Posterior cingulate gyrus (tissue), 11 donors: ENCODE data around the gene CSMD2.

Experiments
- DNase-seq, 10 donors: peaks; one replicate each; pipeline versions ENCODE4 v3.0.0 to v3.0.0-alpha.2; 2020 to 2021; ENCODE audit warnings: mixed read lengths in 3 of 10
- intact Hi-C: fragments of 100-400 bp; cut with DNase I; formaldehyde crosslinking; loops from one replicate; pipeline ENCODE4 v1.15.1; 2023

CSMD2 gene

DNA sequence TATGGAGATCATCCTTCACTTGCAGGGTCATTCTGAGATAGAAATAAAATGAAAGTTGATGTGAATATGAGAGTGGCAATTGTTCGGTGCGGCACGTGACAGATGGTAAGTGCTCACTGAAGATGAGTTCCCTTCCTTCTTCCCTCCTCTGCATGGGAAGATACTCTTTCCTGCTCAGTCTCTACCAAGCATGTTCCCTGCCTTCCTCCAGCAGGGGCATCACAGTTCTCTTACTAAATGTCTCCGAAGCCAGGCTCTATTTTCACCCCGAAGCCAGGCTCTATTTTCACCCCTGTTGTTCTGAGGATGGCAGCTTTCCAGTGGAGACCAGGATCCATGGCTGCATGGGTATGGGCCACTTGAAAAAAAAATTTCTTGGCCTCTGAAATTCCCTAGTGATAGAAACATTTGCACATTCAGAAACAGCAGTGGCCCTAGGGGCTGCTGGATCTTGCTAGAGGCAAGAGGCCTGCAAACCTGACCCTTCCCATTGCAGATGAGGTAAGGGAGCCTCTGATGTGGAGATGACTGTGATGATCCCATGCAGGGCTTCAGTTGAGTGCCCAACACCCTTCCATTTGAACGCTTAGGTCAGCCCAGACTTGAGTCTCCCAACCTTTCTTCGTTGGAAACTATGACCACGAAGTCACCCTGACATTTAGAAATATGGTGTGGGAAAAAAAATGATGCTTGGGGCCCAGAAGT lies 424.8 kb downstream of the CSMD2 start:
- no peak for DNase-seq
- intact Hi-C loops = no loop called here

DNA sequence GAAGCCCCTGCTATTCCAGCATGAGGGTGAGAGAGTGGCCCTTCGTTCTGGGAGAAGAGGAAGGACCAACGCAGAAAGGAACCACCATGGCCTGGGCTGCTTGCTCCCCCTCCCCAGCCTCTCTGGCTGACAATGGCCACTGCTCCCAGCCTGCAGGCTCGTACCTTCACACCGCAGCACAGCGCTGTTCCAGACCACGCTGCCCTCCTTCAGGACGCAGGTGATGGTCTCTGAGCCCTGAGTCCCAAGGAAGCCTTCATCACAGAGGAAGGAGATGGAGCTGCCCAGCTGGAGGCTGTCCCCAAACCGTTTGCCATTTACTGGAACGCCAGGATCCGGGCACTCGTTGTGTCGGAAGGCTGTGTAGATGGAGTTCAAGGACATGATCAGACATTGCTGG lies 426.1 kb downstream of the CSMD2 start:
- DNase-seq = peak in 1 of 10 donors; percentile 65
- intact Hi-C loops = loop anchor here (5.0 kb wide), 1 partner anchor 423 kb away; no protein-coding TSS in a partner anchor

DNA sequence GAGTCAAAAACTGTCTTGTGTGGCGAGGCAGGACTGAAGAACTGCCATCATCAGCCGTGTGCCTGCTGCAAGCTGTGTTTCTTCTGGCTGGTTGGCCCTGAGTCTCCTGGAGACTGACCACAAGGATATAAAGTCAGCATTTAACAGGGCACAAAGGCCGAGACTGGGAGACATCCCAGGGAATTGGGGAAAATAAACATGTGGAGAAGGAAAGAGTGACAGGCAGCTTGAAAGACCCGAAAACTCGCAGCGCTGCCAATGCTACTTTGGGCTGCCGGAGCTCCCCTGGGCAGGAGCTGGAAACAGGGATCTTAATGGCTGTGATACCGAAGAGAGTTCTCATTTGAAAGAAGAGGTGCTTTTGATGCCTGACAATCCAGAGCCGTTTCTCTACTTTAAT lies 426.5 kb downstream of the CSMD2 start:
- intact Hi-C loops = loop anchor here (5.0 kb wide), 1 partner anchor 424 kb away; no protein-coding TSS in a partner anchor
- peak in 1 of 10 donors; percentile 55 for DNase-seq

DNA sequence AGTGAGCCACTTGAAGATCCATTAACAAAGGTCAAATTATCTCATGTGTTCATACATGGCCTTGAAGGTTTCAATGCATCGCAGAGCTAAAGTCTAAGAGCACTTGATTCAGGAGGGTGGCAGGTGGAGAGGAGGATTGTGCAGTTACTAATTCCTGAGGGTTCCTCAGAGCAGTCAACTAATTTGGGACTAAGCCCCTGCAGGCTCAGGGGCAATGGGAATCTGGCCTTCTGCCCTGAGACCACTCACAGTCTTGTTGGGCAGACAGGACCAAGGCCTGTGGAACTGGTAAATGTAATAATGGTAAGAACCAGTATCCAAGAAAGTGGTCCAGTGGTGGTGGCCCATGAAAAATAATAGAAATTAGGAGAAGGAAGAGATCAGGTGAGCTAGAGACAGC lies 428.5 kb downstream of the CSMD2 start:
- intact Hi-C loops = loop anchor here (5.0 kb wide), 1 partner anchor 426 kb away; no protein-coding TSS in a partner anchor

DNA sequence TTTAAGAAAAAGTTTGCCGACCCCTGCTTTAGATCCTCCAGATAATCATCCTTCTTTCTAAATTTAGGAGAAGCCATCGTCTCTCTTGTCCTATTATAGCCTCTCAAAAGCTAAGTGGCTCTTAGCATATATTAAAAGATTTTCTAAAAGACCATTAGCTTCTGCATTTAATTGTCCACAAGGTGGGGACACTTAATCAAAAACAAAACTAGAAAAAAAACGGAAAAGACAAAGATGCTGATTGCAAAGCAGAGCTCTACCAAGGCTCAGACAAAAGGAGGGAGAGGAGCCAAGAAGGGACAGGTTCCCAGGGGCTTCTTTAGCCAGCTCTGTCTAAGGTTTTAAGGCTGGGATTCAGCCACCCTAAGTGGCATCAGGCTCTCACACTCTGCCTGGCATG lies 429.4 kb downstream of the CSMD2 start:
- no peak for DNase-seq
- intact Hi-C loops = loop anchor here (5.0 kb wide), 1 partner anchor 427 kb away; no protein-coding TSS in a partner anchor

More for the DNA sequence above, 428.5 kb downstream of the CSMD2 start:
- no peak for DNase-seq

DNA sequence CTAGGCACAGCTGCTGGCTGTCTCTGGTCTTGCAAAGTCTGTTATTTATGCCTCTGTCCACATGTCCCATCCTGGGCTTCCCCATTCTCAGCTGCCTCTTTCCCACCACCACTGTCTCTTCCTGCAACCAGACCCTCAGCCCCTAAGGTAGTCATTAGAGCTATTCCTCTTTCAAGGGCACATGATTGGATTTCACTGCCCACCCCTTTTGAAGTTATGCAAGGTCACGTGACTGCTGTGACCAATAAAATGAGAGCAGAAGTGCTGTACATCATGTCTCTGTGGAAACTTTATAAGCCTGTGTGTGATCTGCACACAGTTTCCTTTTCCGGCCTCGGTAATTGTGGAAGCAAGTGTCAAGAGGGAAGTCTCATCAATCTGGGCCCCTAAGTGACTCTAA lies 437.7 kb downstream of the CSMD2 start:
- DNase-seq = no peak
- intact Hi-C loops = no loop called here

DNA sequence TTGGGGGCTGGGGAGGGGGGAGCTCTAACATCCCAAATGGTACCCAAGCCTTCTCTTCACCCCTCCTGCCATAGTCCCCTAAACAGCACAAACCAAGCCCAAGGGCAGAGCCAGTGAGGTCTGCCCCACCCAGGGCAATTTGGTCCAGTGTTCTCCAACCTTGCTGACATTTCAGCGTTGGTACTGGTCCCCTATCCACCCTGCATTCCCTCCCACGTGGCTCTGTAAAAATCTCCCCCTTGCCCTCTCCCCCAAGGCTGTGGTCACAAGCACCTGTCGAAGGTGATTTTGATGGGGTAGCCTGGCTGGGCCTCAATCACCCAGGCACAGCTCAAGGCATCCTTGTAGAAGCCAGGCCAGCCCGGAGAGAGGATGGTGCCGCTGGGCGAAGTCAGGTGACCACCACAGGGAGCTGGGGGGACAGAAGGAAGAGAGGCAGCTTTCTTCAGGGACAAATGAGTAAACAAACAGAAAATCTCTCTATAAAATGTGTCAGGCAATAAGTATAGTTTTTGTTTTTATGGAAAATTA lies 438.7 kb downstream of the CSMD2 start:
- peak in 1 of 10 donors; percentile 79 for DNase-seq
- intact Hi-C loops = no loop called here

DNA sequence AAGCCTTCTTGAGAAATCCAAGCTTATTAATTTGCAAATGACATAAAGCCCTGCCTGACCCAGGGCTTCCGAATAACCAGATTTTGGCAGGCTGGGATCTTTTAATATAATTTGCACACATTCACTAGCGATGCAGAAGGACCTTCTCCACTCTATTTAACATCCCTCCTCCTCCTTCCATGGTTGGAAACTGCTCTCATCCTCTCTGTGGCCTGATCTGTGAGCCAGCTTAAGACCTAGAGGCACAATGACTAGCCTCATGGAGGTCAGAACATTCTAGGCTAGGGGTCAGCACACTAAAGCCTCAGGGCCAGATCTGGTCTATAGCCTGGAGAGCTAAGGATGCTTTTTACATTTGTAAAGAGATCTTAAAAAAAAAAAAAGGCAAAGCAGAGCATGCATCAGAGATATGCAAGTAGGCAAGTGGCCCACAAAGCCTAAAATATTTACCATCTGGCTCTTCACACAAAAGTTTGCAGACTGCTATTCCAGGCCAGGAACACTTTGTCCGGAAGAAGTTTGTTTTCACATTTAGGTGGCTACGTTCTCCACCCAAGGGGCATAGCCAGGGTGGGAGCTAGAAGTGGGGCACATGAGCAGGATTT lies 439.4 kb downstream of the CSMD2 start:
- intact Hi-C loops = no loop called here
- no peak for DNase-seq

DNA sequence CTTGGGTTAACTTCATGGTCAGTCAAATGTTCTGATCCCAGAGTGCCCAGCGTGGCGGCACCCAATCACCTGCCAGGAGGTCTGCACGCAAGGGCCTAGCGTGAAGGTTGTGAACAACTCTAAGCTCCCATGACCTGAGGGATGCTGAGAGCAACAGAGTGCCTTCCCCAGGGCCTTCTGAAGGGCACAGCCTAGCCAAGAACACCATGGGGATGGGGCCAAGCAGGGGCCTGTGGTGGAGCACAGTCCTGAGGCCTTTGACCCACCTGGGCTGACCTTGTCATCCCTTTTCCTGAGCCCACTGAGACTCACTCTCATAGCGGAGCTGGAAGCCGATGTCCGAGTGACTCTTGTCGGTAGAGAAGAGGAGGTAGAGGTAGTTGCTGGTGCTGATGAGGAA lies 440.0 kb downstream of the CSMD2 start:
- intact Hi-C loops = no loop called here
- no peak for DNase-seq

DNA sequence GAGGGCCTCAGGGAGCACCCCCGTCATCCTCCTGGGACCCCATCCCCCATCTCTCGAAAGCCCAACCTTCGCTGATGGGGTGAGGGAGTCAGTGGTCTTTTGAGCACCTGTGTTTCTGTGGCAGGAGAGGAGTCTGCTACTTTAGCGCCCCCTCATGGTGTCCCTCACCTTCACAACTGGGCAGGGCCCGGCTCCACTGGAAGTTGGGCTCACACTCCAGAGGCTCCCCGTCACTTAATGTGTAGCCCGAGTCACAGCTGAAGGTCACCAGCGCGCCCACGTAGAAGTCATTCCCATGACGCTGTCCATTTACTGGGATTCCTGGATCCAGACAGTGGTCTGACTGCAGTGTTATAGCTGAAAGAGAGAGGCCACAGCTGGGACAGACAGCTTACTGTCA lies 440.7 kb downstream of the CSMD2 start:
- DNase-seq = no peak
- intact Hi-C loops = no loop called here

DNA sequence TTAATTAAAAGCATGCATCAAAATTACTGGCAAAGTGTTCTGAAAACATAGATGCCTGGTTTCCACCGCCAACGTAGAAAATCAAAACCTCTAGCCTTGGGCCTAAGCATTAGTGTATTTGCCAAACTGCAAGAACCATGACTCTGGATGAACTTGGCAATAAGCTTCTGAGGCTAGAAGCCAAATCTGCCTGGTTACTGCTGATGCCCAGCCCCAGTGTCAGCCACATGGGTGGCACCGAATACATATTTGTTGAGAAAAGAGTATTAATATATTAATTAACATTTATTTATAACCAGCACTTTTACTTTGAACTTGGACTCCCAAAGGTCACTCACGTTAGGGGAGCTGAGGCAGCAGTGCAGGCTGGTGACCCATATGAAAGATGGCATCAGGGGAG lies 441.8 kb downstream of the CSMD2 start:
- intact Hi-C loops = no loop called here
- no peak for DNase-seq

DNA sequence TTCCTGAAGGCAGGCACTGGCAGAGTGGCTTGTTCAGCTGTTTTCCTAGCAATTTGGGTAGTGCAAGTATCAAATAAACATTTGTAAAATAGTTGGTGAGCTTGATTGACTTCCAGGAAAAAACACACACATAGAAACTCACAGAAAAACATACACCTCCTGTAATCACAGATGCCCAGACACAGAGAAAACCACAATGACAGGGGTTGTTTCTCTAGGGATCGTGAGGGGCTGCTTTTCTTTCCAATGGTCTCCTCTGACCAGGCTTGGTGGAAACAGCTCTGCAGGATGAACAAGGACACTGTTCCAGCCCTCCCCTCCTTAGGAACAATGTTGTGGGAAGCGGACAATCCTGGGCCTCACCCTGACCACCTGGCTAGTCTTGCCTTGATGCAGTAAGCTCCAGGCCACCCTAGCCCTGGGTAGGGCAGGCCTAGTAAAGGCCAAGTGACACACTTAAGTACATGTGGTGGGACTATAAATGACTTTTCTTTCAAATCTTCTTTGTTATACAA lies 443.7 kb downstream of the CSMD2 start:
- intact Hi-C loops = no loop called here
- DNase-seq = no peak

DNA sequence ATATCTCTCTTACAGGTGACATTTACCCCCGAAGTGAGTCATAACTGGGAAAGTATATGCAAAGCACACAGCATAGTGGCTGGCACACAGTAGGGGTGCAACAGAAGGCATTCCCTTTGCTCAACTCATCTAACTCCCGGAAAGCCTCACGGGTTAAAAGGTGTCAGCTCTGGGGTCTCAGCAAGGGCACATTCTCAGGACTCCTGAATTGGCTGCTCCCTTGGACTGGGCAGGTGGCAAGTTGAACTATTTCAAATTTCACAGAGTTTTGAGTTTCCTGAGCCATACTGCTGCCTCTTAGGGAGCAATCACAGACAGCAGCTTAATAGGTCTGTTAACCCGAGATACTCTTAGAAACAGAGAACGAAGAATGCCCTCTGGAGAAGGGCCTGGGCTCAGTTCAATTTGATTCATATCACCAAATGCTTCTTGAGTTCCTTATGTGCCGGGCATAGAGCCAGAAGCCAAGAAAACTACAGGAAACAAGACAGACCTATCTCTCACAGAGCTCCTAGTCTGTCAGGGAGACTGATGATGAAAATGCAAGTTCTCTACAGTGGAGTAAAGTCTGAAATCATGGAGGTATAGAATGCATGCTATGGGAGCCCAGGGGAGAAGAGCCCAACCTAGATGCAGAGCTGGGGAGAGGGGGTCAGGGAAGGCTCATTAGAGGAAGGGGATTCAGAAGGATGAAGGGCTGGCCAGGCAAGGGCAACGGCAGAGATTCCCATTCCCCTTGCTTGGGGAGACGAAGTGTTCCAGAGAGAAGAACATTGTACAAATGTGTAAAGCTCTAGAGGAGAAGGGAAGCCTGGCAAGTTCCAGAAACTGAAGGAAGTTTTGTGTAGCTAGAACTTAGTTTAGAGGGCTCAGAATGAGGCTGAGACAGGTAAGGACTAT lies 445.0 kb downstream of the CSMD2 start:
- no peak for DNase-seq
- intact Hi-C loops = no loop called here

DNA sequence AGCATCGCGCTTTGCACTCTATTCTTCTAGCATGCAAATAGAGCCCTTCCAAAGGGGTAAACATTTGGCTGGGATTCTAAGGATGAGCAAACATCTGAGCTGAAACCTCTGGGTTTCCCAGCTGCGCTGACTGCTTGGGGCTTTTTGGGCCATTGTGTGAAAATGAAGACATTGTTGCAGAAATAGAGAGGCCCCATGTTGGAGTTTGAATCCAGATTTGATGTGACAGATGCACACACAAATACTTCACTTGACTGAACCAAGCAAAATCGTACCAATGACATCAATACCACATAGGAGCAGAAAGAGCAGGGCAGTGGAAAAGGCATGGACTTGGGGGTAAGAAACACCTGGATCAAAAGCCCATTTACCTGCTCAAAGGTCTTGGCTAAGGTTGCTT lies 445.7 kb downstream of the CSMD2 start:
- no peak for DNase-seq
- intact Hi-C loops = no loop called here

DNA sequence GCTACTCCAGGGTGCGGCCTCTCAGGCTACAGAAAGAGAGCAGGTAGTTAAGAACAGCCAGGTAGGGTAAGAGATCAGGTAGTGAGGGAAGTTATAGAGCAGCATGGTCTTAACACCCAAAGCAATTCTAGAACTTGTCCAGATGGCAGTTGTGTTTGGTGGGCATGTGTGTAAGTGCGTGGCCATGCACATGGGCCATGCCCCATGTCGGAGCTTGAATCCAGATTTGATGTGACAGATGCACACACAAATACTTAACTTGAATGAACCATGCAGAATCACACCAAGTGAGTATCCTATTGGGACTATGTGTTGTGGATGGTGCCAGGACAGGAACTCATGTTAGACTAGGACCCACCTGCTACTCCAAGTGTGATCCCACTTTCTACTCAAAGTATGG lies 446.8 kb downstream of the CSMD2 start:
- intact Hi-C loops = no loop called here
- DNase-seq = no peak

DNA sequence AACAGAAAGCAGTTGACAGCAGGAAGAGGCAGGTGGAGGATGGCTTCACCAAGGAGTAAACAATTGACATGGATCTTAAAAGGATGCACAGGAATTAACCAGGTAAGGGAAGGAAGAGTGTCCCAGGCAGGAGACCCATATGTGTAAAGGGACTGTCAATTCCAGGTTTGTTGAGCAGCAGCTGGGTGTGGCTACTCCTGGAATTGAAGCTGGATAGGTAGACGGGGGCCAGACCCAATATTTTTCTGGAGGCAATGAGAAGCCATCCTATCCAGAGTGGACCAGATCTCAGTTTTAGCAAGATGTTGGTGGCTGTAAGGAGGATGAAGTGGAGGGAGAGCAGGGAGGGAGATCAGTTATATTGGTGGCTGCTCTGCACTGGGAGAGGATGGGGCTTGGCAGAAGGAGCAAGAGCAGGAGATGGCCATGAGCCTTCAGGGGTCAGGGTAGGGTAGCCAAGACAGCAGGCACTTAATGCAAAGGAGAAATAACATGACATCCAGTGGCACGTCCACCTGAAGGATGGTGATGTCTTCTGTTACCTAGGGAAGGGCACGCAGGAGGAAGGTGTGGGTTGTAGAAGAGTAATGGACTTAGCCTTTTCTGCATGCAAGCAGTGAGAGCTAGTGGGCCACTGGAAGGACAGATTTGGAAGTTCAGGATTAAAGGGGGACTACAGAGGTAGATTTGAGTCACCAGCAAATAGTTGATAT lies 447.9 kb downstream of the CSMD2 start:
- DNase-seq = no peak
- intact Hi-C loops = no loop called here

DNA sequence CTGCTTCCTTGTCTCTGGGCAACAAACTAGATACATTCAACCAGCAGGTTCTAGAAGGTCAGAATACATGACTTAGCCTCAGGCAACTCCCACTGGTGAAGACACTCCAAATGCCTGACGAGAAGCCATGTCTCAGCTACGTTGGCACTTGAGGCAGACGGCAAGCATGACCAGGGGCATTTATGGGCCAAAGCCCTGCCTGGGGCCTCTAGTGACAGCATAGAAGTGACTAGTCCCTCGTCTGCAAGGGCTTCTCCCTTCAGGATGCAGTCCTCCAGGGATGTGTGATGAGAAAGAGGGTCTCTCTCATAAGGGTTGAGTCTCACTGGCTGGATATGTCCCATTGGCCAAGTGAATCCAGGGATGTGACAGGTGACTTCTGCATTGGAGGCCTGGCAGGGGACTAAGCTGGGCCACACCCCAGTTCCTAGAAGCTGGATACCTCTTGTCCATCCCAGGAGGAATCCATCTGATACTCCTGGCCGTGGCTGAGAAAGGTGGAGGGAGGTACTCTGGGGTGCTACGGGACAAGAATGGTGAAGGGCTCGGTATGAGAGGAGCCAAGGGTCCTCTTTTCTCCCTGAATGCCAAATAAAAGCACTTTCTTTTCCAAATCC lies 449.7 kb downstream of the CSMD2 start:
- intact Hi-C loops = no loop called here
- no peak for DNase-seq

DNA sequence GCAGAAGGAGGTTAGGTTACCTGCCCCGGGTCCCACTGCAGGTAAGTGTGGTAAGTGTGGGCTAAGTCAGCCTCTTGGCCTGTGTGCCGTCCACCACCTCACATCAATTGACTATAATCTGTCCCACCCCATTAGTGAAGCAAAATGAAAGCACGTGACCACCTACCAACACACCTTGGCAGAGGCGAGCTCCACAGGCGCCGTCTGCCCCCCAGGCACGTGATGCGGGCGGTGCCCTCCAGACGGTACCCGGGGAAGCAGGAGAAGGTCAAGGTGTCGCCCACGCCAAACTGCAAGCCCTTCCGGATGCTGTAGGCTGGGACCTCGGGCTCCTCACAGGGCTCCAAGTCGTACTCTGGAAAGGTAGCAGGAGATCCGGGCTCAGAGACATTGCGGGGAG lies 450.6 kb downstream of the CSMD2 start:
- intact Hi-C loops = no loop called here
- DNase-seq = no peak

DNA sequence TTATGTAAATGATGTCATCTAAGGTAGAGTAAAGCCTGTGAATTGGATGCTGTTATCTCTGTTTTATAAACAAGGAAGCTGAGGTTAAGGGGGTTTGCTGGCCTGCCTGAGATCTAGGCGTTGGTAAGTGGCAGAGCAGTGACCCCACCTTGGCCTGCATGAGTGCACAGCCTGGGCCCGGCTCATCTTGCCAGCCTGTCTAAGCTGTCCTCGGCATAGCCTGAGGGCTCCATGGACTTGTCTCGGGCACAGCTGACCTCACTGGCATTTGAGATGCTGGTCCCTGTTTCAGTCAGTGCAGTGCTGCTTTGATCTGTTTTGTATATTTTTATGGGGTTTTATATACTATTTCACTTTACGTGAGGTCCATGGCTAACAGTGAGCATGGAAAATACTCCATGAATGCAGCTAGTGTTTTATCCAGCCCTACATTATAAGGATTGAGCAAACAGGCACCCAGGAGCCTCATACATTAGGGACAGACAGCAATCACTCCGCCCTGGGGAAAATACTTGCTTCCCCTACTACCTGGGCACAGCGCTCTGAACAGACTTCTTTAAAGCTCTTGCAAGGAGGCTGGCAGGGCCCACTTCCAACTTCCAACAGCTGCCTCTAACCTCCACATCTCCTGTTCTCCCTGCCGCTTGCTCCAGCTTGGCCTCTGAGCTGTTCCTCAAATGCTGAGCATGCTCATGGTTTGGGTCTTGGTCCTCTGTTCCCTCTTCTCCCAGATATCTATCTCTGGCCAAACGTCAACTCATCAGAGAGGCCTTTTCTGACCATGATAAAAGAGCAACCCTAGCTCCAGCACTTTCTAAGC lies 451.8 kb downstream of the CSMD2 start:
- intact Hi-C loops = no loop called here
- DNase-seq = peak in 1 of 10 donors; percentile 66
